Suprapubic skin (tissue), 3 donors: ENCODE measurements around the gene RRH.

Experiments used
- EP300 ChIP-seq: sonication (generic); formaldehyde crosslinking; IDR thresholded peaks from one replicate; pipeline ENCODE4 v1.6.1; 2017; ENCODE audit warnings: antibody characterized with exemption
- POLR2A ChIP-seq, 2 donors: fragments of 450-650 bp; IDR thresholded peaks; one replicate each; pipeline ENCODE4 v1.6.1; 2017; ENCODE audit warnings: antibody characterized with exemption in 2 of 2, mild to moderate bottlenecking in 2 of 2, moderate library complexity in 2 of 2
- TF ChIP-seq, protein P1 (sequence below), 2 donors: fragments of 200-600 bp in 1 of 2; fragments of 450-650 bp in 1 of 2; sonication (generic) in 1 of 2; IDR thresholded peaks; one replicate each; pipeline ENCODE4 v1.5.1; 2016 to 2019; ENCODE audit warnings: antibody characterized with exemption in 2 of 2, mild to moderate bottlenecking in 1 of 2, moderate library complexity in 1 of 2

DNA sequence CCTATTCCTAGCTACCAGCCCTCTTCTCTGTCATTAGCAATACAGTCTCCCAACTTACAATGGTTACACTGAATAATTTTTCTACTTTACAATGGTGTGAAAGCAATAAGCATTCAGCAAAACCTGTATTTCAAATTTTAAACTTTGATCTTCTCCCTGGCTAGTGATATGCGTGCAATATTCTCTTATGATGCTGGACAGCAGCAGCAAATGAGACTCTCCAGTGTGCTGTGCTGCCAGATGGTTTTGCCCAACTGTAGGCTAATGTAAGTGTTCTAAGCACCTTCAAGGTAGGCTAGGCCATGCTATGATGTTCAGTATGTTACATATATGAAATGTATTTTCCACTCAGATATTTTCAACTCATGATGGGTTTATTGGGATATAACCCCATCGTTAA lies 18.1 kb upstream of the RRH start:
- TF ChIP-seq, protein P1, sequence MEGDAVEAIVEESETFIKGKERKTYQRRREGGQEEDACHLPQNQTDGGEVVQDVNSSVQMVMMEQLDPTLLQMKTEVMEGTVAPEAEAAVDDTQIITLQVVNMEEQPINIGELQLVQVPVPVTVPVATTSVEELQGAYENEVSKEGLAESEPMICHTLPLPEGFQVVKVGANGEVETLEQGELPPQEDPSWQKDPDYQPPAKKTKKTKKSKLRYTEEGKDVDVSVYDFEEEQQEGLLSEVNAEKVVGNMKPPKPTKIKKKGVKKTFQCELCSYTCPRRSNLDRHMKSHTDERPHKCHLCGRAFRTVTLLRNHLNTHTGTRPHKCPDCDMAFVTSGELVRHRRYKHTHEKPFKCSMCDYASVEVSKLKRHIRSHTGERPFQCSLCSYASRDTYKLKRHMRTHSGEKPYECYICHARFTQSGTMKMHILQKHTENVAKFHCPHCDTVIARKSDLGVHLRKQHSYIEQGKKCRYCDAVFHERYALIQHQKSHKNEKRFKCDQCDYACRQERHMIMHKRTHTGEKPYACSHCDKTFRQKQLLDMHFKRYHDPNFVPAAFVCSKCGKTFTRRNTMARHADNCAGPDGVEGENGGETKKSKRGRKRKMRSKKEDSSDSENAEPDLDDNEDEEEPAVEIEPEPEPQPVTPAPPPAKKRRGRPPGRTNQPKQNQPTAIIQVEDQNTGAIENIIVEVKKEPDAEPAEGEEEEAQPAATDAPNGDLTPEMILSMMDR (IDR thresholded peaks at IDR 0.05), result no peak
- no peak for TF ChIP-seq POLR2A (IDR thresholded peaks at IDR 0.05)
- TF ChIP-seq EP300, result no peak
